GM12878 (cell line): Measurements from ENCODE around the gene GSG1L2. TPM values are rescaled to one million over a fixed set of nuclear protein-coding genes. Genes with fewer than 3 reads are reported as not detected.

Experiments
- ATAC-seq: fragments of 200-7000 bp; cut with Tn5 transposase; 3 replicates; pipeline ENCODE4 v1.9.1; 2020; ENCODE audit warnings: mild to moderate bottlenecking, moderate library complexity
- BruUV-seq: library from RNA; stranded (reverse); fragments of 400-500 nt; replicated peaks from 2 replicates; lab custom pipeline; 2021; lab: Mats Ljungman, UMichigan
- CTCF ChIA-PET: fragments of 300-600 bp; sonication (Branson Sonifier 250); formaldehyde crosslinking; extraction: SDS; loops from one replicate; lab custom pipeline; 2021; ENCODE audit warnings: inconsistent platforms; lab: Yijun Ruan, JAX
- POLR2A ChIA-PET: fragments of 350-600 bp; formaldehyde crosslinking; extraction: SDS; loops from one replicate; lab custom pipeline; 2021; ENCODE audit warnings: inconsistent platforms; lab: Charles Lee
- RAD21 ChIA-PET: fragments of 300-600 bp; sonication (Branson Sonifier 250); formaldehyde crosslinking; loops from one replicate; lab custom pipeline; 2023; ENCODE audit warnings: antibody characterized with exemption; ENCODE audit not compliant: unreplicated experiment; lab: Charles Lee
- SMC1A ChIA-PET: fragments of 300-600 bp; sonication (Branson Sonifier 250); formaldehyde crosslinking; loops from one replicate; lab custom pipeline; 2023; ENCODE audit not compliant: unreplicated experiment, uncharacterized antibody; lab: Charles Lee
- DNase-seq: peaks from one replicate; pipeline ENCODE4 v3.0.0-alpha.2; 2011; ENCODE audit warnings: low read depth, low spot score
- FAIRE-seq: peaks from 3 replicates; lab custom pipeline; 2011; peaks lifted over from hg19 to GRCh38; lab: Jason Lieb, UNC
- H2AFZ ChIP-seq: 2 replicates; pipeline ENCODE4 v1.6.0; 2011; ENCODE audit warnings: low read depth, low read length, control low read depth; ENCODE audit not compliant: control insufficient read depth
- H3K27ac ChIP-seq: 2 replicates; pipeline ENCODE4 v1.5.1; 2011; ENCODE audit warnings: control low read depth; ENCODE audit not compliant: control insufficient read depth, insufficient read depth
- H3K27me3 ChIP-seq, 2 experiments: replicated peaks in 1 of 2; 2 replicates each; pipeline versions ENCODE4 v1.6.0 to v1.6.1; 2011; ENCODE audit warnings: low read length in 1 of 2; ENCODE audit not compliant: control insufficient read depth in 2 of 2, insufficient read depth in 2 of 2
- H3K36me3 ChIP-seq, 2 experiments: 2 replicates each; pipeline ENCODE4 v1.5.1; 2011; ENCODE audit warnings: low read length in 1 of 2; ENCODE audit not compliant: control insufficient read depth in 2 of 2, insufficient read depth in 2 of 2
- H3K4me1 ChIP-seq: 2 replicates; pipeline ENCODE4 v1.6.1; 2011; ENCODE audit warnings: mild to moderate bottlenecking, low read length, moderate library complexity, mixed read lengths; ENCODE audit not compliant: control insufficient read depth, insufficient read depth
- H3K4me2 ChIP-seq: 2 replicates; pipeline ENCODE4 v1.6.0; 2011; ENCODE audit warnings: control low read depth; ENCODE audit not compliant: control insufficient read depth, insufficient read depth
- H3K4me3 ChIP-seq: fragments of 200-600 bp; sonication (generic); 2 replicates; pipeline ENCODE4 v1.5.1; 2016
- H3K79me2 ChIP-seq: 2 replicates; pipeline ENCODE4 v1.6.0; 2011; ENCODE audit warnings: low read length; ENCODE audit not compliant: control insufficient read depth, insufficient read depth
- H3K9ac ChIP-seq: 2 replicates; pipeline ENCODE4 v1.8.0; 2011; ENCODE audit warnings: low read length, control low read depth, mixed read lengths; ENCODE audit not compliant: control insufficient read depth, insufficient read depth
- H3K9me3 ChIP-seq: replicated peaks from 3 replicates; pipeline ENCODE4 v1.5.1; 2011; ENCODE audit warnings: mild to moderate bottlenecking, low read length; ENCODE audit not compliant: control insufficient read depth, insufficient read depth
- H4K20me1 ChIP-seq: 2 replicates; pipeline ENCODE4 v1.6.0; 2011; ENCODE audit not compliant: control insufficient read depth, insufficient read depth
- EED ChIP-seq: sonication (generic); IDR thresholded peaks from 2 replicates; pipeline ENCODE4 v1.6.1; 2016; ENCODE audit warnings: antibody characterized with exemption, low read depth
- GATAD2B ChIP-seq: fragments of 450-650 bp; conservative IDR thresholded peaks from 2 replicates; pipeline ENCODE4 v1.6.1; 2017; ENCODE audit warnings: low read depth, mild to moderate bottlenecking, moderate library complexity
- LARP7 ChIP-seq: fragments of 450-650 bp; IDR thresholded peaks from 2 replicates; pipeline ENCODE4 v1.6.1; 2017; ENCODE audit warnings: mild to moderate bottlenecking
- MAX ChIP-seq: IDR thresholded peaks from 2 replicates; pipeline ENCODE4 v1.6.1; 2012; ENCODE audit warnings: low read depth, low read length, improper control_type of control experiment
- NFYA ChIP-seq: IDR thresholded peaks from 2 replicates; pipeline ENCODE4 v1.6.1; 2011; ENCODE audit warnings: low read depth, mild to moderate bottlenecking, low read length, improper control_type of control experiment, borderline replicate concordance
- RAD21 ChIP-seq: IDR thresholded peaks from 2 replicates; pipeline ENCODE4 v1.6.1; 2011; ENCODE audit warnings: mild to moderate bottlenecking, low read depth, low read length, moderate library complexity; ENCODE audit not compliant: insufficient read depth
- SUPT20H ChIP-seq: IDR thresholded peaks from 2 replicates; pipeline ENCODE4 v1.6.1; 2011; ENCODE audit warnings: low read depth, mild to moderate bottlenecking, low read length, moderate library complexity, borderline replicate concordance; ENCODE audit not compliant: control insufficient read depth
- WGBS: methylation state at CpG from one replicate; pipeline ENCODE4 v1.1.6; 2016; ENCODE audit warnings: low lambda C conversion rate; ENCODE audit not compliant: insufficient replicate concordance, insufficient coverage; ENCODE audit errors: missing lambda C conversion rate; 5-methylcytosine and 5-hydroxymethylcytosine counted together
- in situ Hi-C: fragments of 300-500 bp; cut with MboI; formaldehyde crosslinking; loops from 9 replicates; pipeline ENCODE4 v1.14.3; 2018; ENCODE audit warnings: mixed read lengths
- intact Hi-C: fragments of 100-400 bp; cut with micrococcal nuclease; formaldehyde crosslinking; loops from one replicate; pipeline ENCODE4 v1.14.2; 2022; ENCODE audit not compliant: unreplicated experiment
- polyA plus RNA-seq, 11 experiments: library from polyadenylated mRNA; depleted of rRNA in 4 of 11; unstranded in 6 of 11; stranded (reverse) in 5 of 11; fragments of >200 nt; fragmentation: Nextera tagmentation in 4 of 11; fragmentation: Illumina TruSeq in 1 of 11; extraction: Ambion mirVana in 4 of 11; extraction: Trizol in 1 of 11; gene quantifications; 1 replicate in 1 of 11; 2 replicates in 10 of 11; pipeline versions ENCODE4 v1.2.1 to v1.2.3, GENCODE V29; 2011 to 2016; ENCODE audit warnings: inconsistent platforms in 2 of 11, missing spikeins in 2 of 11, low read depth in 1 of 11
- total RNA-seq, 4 experiments: library from RNA; depleted of rRNA in 3 of 4; stranded (reverse); fragments of >200 nt in 3 of 4; fragmentation: Illumina TruSeq in 1 of 4; extraction: Trizol in 1 of 4; gene quantifications; 2 replicates each; pipeline versions ENCODE4 v1.2.1 to v1.2.3, GENCODE V29; 2013 to 2021
- TF ChIP-seq, protein P1 (sequence below): fragments of 450-650 bp; formaldehyde crosslinking; IDR thresholded peaks from 2 replicates; pipeline ENCODE4 v1.4.0; 2022; ENCODE audit warnings: mild to moderate bottlenecking, moderate library complexity
- TF ChIP-seq, protein P2 (sequence below): fragments of 450-650 bp; IDR thresholded peaks from 2 replicates; pipeline ENCODE4 v1.6.1; 2016; ENCODE audit warnings: mild to moderate bottlenecking

GSG1L2 gene
- total and polyA plus RNA-seq, 10 of the 15 experiments (the other 5 are each of a cell fraction or from before 2014, with no cell fraction given): not detected

- TF ChIP-seq, protein P1, sequence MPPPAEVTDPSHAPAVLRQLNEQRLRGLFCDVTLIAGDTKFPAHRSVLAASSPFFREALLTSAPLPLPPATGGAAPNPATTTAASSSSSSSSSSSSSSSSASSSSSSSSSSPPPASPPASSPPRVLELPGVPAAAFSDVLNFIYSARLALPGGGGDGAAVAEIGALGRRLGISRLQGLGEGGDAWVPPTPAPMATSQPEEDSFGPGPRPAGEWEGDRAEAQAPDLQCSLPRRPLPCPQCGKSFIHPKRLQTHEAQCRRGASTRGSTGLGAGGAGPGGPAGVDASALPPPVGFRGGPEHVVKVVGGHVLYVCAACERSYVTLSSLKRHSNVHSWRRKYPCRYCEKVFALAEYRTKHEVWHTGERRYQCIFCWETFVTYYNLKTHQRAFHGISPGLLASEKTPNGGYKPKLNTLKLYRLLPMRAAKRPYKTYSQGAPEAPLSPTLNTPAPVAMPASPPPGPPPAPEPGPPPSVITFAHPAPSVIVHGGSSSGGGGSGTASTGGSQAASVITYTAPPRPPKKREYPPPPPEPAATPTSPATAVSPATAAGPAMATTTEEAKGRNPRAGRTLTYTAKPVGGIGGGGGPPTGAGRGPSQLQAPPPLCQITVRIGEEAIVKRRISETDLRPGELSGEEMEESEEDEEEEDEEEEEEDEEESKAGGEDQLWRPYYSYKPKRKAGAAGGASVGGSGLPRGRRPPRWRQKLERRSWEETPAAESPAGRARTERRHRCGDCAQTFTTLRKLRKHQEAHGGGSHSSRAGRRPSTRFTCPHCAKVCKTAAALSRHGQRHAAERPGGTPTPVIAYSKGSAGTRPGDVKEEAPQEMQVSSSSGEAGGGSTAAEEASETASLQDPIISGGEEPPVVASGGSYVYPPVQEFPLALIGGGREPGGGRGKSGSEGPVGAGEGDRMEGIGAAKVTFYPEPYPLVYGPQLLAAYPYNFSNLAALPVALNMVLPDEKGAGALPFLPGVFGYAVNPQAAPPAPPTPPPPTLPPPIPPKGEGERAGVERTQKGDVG (CRISPR knock-in tag): no peak
- no peak for TF ChIP-seq RAD21
Measured at GRCh38 chr17:9855036-9855435, 33.2 kb upstream of the GSG1L2 start (continued).

DNA sequence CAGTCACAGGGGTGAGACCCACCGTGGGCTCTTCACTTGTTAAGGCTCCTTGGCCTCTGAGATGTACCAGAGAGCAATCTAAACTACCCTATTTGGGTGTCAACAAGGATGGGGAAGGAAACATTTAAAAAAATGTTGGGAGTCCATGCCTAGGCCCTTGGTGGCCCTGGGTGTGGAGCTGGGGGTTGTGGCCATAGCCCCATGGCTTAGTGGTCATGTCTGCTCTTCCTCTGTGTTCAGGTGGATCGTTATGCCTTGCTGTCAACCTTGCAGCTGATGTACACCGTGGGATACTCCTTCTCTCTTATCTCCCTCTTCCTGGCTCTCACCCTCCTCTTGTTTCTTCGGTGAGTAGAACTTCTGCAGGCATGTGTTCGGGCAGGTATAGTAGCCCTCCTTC, 32.4 kb upstream of the GSG1L2 start:
- TF ChIP-seq SUPT20H (no peak), GATAD2B (no peak), LARP7 (no peak), NFYA (no peak), MAX (no peak), EED (no peak)
- TF ChIP-seq, protein P2, sequence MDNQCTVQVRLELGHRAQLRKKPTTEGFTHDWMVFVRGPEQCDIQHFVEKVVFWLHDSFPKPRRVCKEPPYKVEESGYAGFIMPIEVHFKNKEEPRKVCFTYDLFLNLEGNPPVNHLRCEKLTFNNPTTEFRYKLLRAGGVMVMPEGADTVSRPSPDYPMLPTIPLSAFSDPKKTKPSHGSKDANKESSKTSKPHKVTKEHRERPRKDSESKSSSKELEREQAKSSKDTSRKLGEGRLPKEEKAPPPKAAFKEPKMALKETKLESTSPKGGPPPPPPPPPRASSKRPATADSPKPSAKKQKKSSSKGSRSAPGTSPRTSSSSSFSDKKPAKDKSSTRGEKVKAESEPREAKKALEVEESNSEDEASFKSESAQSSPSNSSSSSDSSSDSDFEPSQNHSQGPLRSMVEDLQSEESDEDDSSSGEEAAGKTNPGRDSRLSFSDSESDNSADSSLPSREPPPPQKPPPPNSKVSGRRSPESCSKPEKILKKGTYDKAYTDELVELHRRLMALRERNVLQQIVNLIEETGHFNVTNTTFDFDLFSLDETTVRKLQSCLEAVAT: no peak
- SMC1A ChIA-PET: no interaction called here
- Histone ChIP-seq H3K79me2 (no peaks in the 10 kb centered on the region), H3K4me2 (no peak overlapping the region), H3K36me3 (no peaks in the 10 kb centered on the region), H3K9me3 (no peaks in the 10 kb centered on the region), H3K27ac (no peak overlapping the region), H3K4me1 (no peaks in the 10 kb centered on the region), H4K20me1 (no peaks in the 10 kb centered on the region), H3K9ac (no peak overlapping the region), H3K4me3 (no peak overlapping the region), H2AFZ (no peak overlapping the region), H3K27me3 (no peaks in the 10 kb centered on the region; a peak in 1 of 4 replicates)
- ATAC-seq: no peak
- BruUV-seq: no TSS peak
- no peak for DNase-seq
- intact Hi-C loops (no loop called here), in situ Hi-C loops (no loop called here)
- RAD21 ChIA-PET: no interaction called here
- CTCF ChIA-PET: no interaction called here
- POLR2A ChIA-PET: no interaction called here
- no peak for FAIRE-seq
- 0% methylated on average over 5 of the region's 5 CpGs for WGBS
